PC-3 (cell line): ENCODE data around the gene ZNF234. TPM values are rescaled to one million over a fixed set of nuclear protein-coding genes. Genes with fewer than 3 reads are reported as not detected.

ENCODE experiments used
- ATAC-seq: fragments of 200-7000 bp; cut with Tn5 transposase; 2 replicates; pipeline ENCODE4 v1.9.1; 2020; ENCODE audit warnings: mild to moderate bottlenecking, moderate library complexity
- Bru-seq: library from RNA; stranded (reverse); fragments of 400-500 nt; gene quantifications from one replicate; lab custom pipeline; 2021; lab: Mats Ljungman, UMichigan
- BruChase-seq, 2 experiments: library from RNA; stranded (reverse); fragments of 400-500 nt; gene quantifications; one replicate each; lab custom pipeline; 2021; lab: Mats Ljungman, UMichigan
- BruUV-seq: library from RNA; stranded (reverse); fragments of 400-500 nt; replicated peaks from 2 replicates; lab custom pipeline; 2021; lab: Mats Ljungman, UMichigan
- CTCF ChIA-PET: fragments of 300-600 bp; sonication (Branson Sonifier 250); formaldehyde crosslinking; loops from one replicate; lab custom pipeline; 2022; ENCODE audit warnings: antibody characterized with exemption; lab: Charles Lee
- POLR2A ChIA-PET: fragments of 300-600 bp; sonication (Branson Sonifier 250); formaldehyde crosslinking; loops from one replicate; lab custom pipeline; 2022; ENCODE audit warnings: antibody characterized with exemption; ENCODE audit not compliant: unreplicated experiment; lab: Charles Lee
- DNase-seq: peaks from one replicate; pipeline ENCODE4 v3.0.0-alpha.2; 2015
- H2AFZ ChIP-seq: fragments of 300-600 bp; sonication (generic); 2 replicates; pipeline ENCODE4 v1.6.0; 2016; ENCODE audit warnings: antibody characterized with exemption, low read length
- H3F3A ChIP-seq: fragments of 300-600 bp; sonication (generic); one replicate; pipeline ENCODE4 v1.6.0; 2017; ENCODE audit warnings: antibody characterized with exemption, low read length, control low read depth, mild to moderate bottlenecking; ENCODE audit not compliant: unreplicated experiment
- H3K27ac ChIP-seq: fragments of 300-600 bp; sonication (generic); 2 replicates; pipeline ENCODE4 v1.5.1; 2016; ENCODE audit warnings: mild to moderate bottlenecking, low read length
- H3K27me3 ChIP-seq: fragments of 300-600 bp; sonication (generic); 2 replicates; pipeline ENCODE4 v1.6.1; 2016; ENCODE audit warnings: low read length, mixed read lengths
- H3K36me3 ChIP-seq: fragments of 300-600 bp; sonication (generic); 2 replicates; pipeline ENCODE4 v1.6.1; 2016; ENCODE audit warnings: low read depth, mixed run types, low read length, mixed read lengths
- H3K4me1 ChIP-seq: fragments of 300-600 bp; sonication (generic); 2 replicates; pipeline ENCODE4 v1.5.1; 2016; ENCODE audit warnings: low read length; ENCODE audit not compliant: insufficient read depth
- H3K4me2 ChIP-seq: fragments of 300-600 bp; sonication (generic); 2 replicates; pipeline ENCODE4 v1.6.0; 2016; ENCODE audit warnings: low read length
- H3K4me3 ChIP-seq: fragments of 300-600 bp; sonication (generic); 2 replicates; pipeline ENCODE4 v1.5.1; 2016; ENCODE audit warnings: mild to moderate bottlenecking, low read length, mixed read lengths
- H3K79me2 ChIP-seq: fragments of 300-600 bp; sonication (generic); 2 replicates; pipeline ENCODE4 v1.6.1; 2017; ENCODE audit warnings: low read length, mixed read lengths
- H3K9ac ChIP-seq: fragments of 300-600 bp; sonication (generic); 2 replicates; pipeline ENCODE4 v1.6.0; 2016; ENCODE audit warnings: mild to moderate bottlenecking, low read length
- H3K9me2 ChIP-seq: fragments of 300-600 bp; sonication (generic); replicated peaks from 2 replicates; pipeline ENCODE4 v1.6.1; 2016; ENCODE audit warnings: mixed run types, low read length, mixed read lengths
- H3K9me3 ChIP-seq: fragments of 300-600 bp; sonication (generic); 2 replicates; pipeline ENCODE4 v1.6.1; 2016; ENCODE audit warnings: low read length, mixed read lengths
- H4K20me1 ChIP-seq: fragments of 300-600 bp; sonication (generic); 2 replicates; pipeline ENCODE4 v1.6.1; 2016; ENCODE audit warnings: low read length, mixed read lengths
- EZH2 ChIP-seq: fragments of 300-600 bp; sonication (generic); IDR thresholded peaks from one replicate; pipeline ENCODE4 v1.6.1; 2017; ENCODE audit warnings: antibody characterized with exemption, mild to moderate bottlenecking, low read length; ENCODE audit not compliant: unreplicated experiment
- EZH2phosphoT487 ChIP-seq: fragments of 300-600 bp; sonication (generic); IDR thresholded peaks from 2 replicates; pipeline ENCODE4 v1.6.1; 2018; ENCODE audit warnings: mild to moderate bottlenecking, antibody characterized with exemption, low read length, borderline replicate concordance
- intact Hi-C: fragments of 100-400 bp; cut with micrococcal nuclease; formaldehyde crosslinking; loops from 2 replicates; pipeline ENCODE4 v1.9.0; 2023
- long read RNA-seq: library from polyadenylated mRNA; unstranded; transcript quantifications from one replicate; pipeline ENCODE4 v2.0.0, GENCODE V29; 2021; ENCODE audit not compliant: unreplicated experiment
- total RNA-seq: library from RNA; depleted of rRNA; stranded (reverse); fragments of >200 nt; gene quantifications from 2 replicates; pipeline ENCODE4 v1.2.3, GENCODE V29; 2014; rRNA removed
- TF ChIP-seq, protein P1 (sequence below): fragments of 300-600 bp; sonication (generic); conservative IDR thresholded peaks from 2 replicates; pipeline ENCODE4 v1.5.1; 2017; ENCODE audit warnings: antibody characterized with exemption, low read depth, mild to moderate bottlenecking, low read length

ZNF234 gene
- total RNA-seq, result 1.3 and 1.6 TPM in 2 replicates
- Bru-seq, nascent RNA, result percentile 52 among the genes with signal in this experiment
- BruChase-seq, experiment 1, labeled RNA remaining after a 6-hour chase, result percentile 58 among the genes with signal in this experiment
- BruChase-seq, experiment 2, labeled RNA remaining after a 2-hour chase, result percentile 67 among the genes with signal in this experiment
- long read RNA-seq, full-length matches to known transcripts, result 11 of 21 reads
- long read RNA-seq, partial matches to known transcripts, result 5 of 21 reads
- long read RNA-seq, other reads (novel, unspliced or antisense), result 5 of 21 reads

- ATAC-seq (peak; percentile 88), DNase-seq (peak; percentile 70)
- Histone ChIP-seq H3K4me2 (peak within 1 kb of the TSS; percentile 95), H3K4me3 (peak within 1 kb of the TSS; percentile 83), H3K27ac (no peak within 1 kb of the TSS), H3F3A (no peaks in the 10 kb centered on the region), H3K9me2 (no peaks in the 10 kb centered on the region), H3K79me2 (peaks cover 8% of the 10 kb centered on the region), H3K9ac (peak within 1 kb of the TSS; percentile 67), H3K27me3 (no peaks in the 10 kb centered on the region), H4K20me1 (no peaks in the 10 kb centered on the region), H3K4me1 (no peaks in the 10 kb centered on the region), H3K36me3 (peaks cover 5% of the 10 kb centered on the region; the same call in 1 of the 2 replicates), H2AFZ (peak within 1 kb of the TSS; percentile 88), H3K9me3 (no peaks in the 10 kb centered on the region)
- POLR2A ChIA-PET, result interaction anchor here (0.7 kb wide), 1 partner anchor 22 kb away, joined by 3 read pairs; no protein-coding TSS in a partner anchor
- CTCF ChIA-PET, result no interaction called here
- intact Hi-C loops, result loop anchor here (2.0 kb wide), 1 partner anchor 23 kb away; the partner anchor contains the start of gene ZNF226
- TF ChIP-seq EZH2, result no peak
- TF ChIP-seq, protein P1, sequence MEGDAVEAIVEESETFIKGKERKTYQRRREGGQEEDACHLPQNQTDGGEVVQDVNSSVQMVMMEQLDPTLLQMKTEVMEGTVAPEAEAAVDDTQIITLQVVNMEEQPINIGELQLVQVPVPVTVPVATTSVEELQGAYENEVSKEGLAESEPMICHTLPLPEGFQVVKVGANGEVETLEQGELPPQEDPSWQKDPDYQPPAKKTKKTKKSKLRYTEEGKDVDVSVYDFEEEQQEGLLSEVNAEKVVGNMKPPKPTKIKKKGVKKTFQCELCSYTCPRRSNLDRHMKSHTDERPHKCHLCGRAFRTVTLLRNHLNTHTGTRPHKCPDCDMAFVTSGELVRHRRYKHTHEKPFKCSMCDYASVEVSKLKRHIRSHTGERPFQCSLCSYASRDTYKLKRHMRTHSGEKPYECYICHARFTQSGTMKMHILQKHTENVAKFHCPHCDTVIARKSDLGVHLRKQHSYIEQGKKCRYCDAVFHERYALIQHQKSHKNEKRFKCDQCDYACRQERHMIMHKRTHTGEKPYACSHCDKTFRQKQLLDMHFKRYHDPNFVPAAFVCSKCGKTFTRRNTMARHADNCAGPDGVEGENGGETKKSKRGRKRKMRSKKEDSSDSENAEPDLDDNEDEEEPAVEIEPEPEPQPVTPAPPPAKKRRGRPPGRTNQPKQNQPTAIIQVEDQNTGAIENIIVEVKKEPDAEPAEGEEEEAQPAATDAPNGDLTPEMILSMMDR, result no peak
- no peak for TF ChIP-seq EZH2phosphoT487
- TSS peak; percentile 55 for BruUV-seq
Observed at GRCh38 chr19:44141191-44142058, at the start of gene ZNF234. Gene ZNF234, plus strand, starts transcription at chr19:44141554. Its CDS starts 3,079 bp downstream, at chr19:44144633.

- intact Hi-C loops, result loop anchor here (10.0 kb wide), 1 partner anchor 137 kb away; the partner anchor contains the start of gene ZNF221
- ATAC-seq, result no peak
Observed at GRCh38 chr19:44092108-44092507, 49.2 kb upstream of the ZNF234 start.

More at GRCh38 chr19:44092108-44092507, 49.2 kb upstream of the ZNF234 start:
- Histone ChIP-seq H3K9me2 (no peaks in the 10 kb centered on the region), H2AFZ (no peak overlapping the region), H3K9me3 (no peaks in the 10 kb centered on the region), H4K20me1 (no peaks in the 10 kb centered on the region), H3K4me1 (no peaks in the 10 kb centered on the region), H3F3A (no peaks in the 10 kb centered on the region), H3K27me3 (no peaks in the 10 kb centered on the region), H3K27ac (no peak overlapping the region), H3K79me2 (peaks cover 21% of the 10 kb centered on the region), H3K36me3 (no peaks in the 10 kb centered on the region; the same call in 1 of the 2 replicates), H3K4me2 (no peak overlapping the region), H3K4me3 (no peak overlapping the region), H3K9ac (no peak overlapping the region)
- no peak for DNase-seq
- BruUV-seq, result no TSS peak
- ChIA-PET POLR2A (no interaction called here), CTCF (no interaction called here)
- TF ChIP-seq EZH2, result no peak
- TF ChIP-seq, protein P1, result no peak
- TF ChIP-seq EZH2phosphoT487, result no peak
